OCI-LY7 (cell line): Measurements from ENCODE around the gene RASA4B. TPM values are rescaled to one million over a fixed set of nuclear protein-coding genes. Genes with fewer than 3 reads are reported as not detected.

Source experiments
- BruUV-seq: library from RNA; stranded (reverse); fragments of 400-500 nt; replicated peaks from 2 replicates; lab custom pipeline; 2021; lab: Mats Ljungman, UMichigan
- CTCF ChIA-PET: fragments of 300-600 bp; sonication (Branson Sonifier 250); formaldehyde crosslinking; loops from one replicate; lab custom pipeline; 2022; ENCODE audit warnings: antibody characterized with exemption; ENCODE audit not compliant: unreplicated experiment; lab: Charles Lee
- POLR2A ChIA-PET: fragments of 300-600 bp; sonication (Branson Sonifier 250); formaldehyde crosslinking; loops from one replicate; lab custom pipeline; 2022; ENCODE audit warnings: antibody characterized with exemption; lab: Charles Lee
- DNase-seq: peaks from one replicate; pipeline ENCODE4 v3.0.0-alpha.2; 2015; ENCODE audit warnings: low spot score
- H2AFZ ChIP-seq: fragments of 200-600 bp; sonication (generic), shearing (Covaris generic); 2 replicates; pipeline ENCODE4 v1.6.1; 2014; ENCODE audit warnings: mild to moderate bottlenecking, antibody characterized with exemption, low read length, moderate library complexity
- H3K27ac ChIP-seq: fragments of 200-600 bp; sonication (generic); 2 replicates; pipeline ENCODE4 v1.5.1; 2014; ENCODE audit warnings: mixed run types, low read depth, mild to moderate bottlenecking, moderate library complexity, low read length, inconsistent platforms; ENCODE audit not compliant: poor library complexity, severe bottlenecking
- H3K36me3 ChIP-seq: fragments of 200-600 bp; sonication (generic); 2 replicates; pipeline ENCODE4 v1.6.1; 2014; ENCODE audit warnings: mild to moderate bottlenecking, antibody characterized with exemption, low read length, moderate library complexity, mixed read lengths; ENCODE audit not compliant: insufficient read depth
- H3K4me1 ChIP-seq: fragments of 200-600 bp; sonication (generic); 2 replicates; pipeline ENCODE4 v1.5.1; 2014; ENCODE audit warnings: mild to moderate bottlenecking, low read length; ENCODE audit not compliant: insufficient read depth, poor library complexity, severe bottlenecking
- H3K4me2 ChIP-seq: fragments of 200-600 bp; sonication (generic); 2 replicates; pipeline ENCODE4 v1.6.1; 2014; ENCODE audit warnings: mild to moderate bottlenecking, low read length
- H3K4me3 ChIP-seq: fragments of 200-600 bp; sonication (generic); 2 replicates; pipeline ENCODE4 v1.5.1; 2014; ENCODE audit warnings: mild to moderate bottlenecking, low read depth, low read length; ENCODE audit not compliant: poor library complexity, severe bottlenecking
- H3K79me2 ChIP-seq: fragments of 200-600 bp; sonication (generic); 2 replicates; pipeline ENCODE4 v1.6.1; 2016; ENCODE audit warnings: low read depth, mild to moderate bottlenecking, low read length, moderate library complexity, mixed read lengths; ENCODE audit not compliant: insufficient read depth
- H3K9me2 ChIP-seq: fragments of 200-600 bp; sonication (generic); 2 replicates; pipeline ENCODE4 v1.6.1; 2016; ENCODE audit warnings: mild to moderate bottlenecking, low read length, mixed read lengths; ENCODE audit not compliant: insufficient read depth
- H3K9me3 ChIP-seq: fragments of 200-600 bp; sonication (generic); 2 replicates; pipeline ENCODE4 v1.6.1; 2014; ENCODE audit warnings: mild to moderate bottlenecking, mixed run types, low read length, mixed read lengths
- H4K20me1 ChIP-seq: fragments of 200-600 bp; sonication (generic); 2 replicates; pipeline ENCODE4 v1.6.1; 2014; ENCODE audit warnings: mild to moderate bottlenecking, antibody characterized with exemption, low read length, moderate library complexity, mixed read lengths; ENCODE audit not compliant: insufficient read depth
- EZH2phosphoT487 ChIP-seq: fragments of 200-600 bp; sonication (generic); IDR thresholded peaks from 2 replicates; pipeline ENCODE4 v1.6.1; 2018; ENCODE audit warnings: low read depth, borderline replicate concordance, mild to moderate bottlenecking, mixed run types, antibody characterized with exemption, low read length, moderate library complexity, mixed read lengths
- intact Hi-C: fragments of 100-400 bp; cut with micrococcal nuclease; formaldehyde crosslinking; loops from one replicate; pipeline ENCODE4 v1.10.0; 2022; ENCODE audit not compliant: unreplicated experiment
- total RNA-seq, 2 experiments: library from RNA; depleted of rRNA in 1 of 2; stranded (reverse); fragments of >200 nt in 1 of 2; shearing (Covaris generic) in 1 of 2; gene quantifications; 2 replicates each; pipeline ENCODE4 v1.2.3, GENCODE V29; 2014 to 2022
- TF ChIP-seq, protein P1 (sequence below): fragments of 200-600 bp; sonication (generic); conservative IDR thresholded peaks from 2 replicates; pipeline ENCODE4 v1.5.1; 2014; ENCODE audit warnings: mild to moderate bottlenecking, antibody characterized with exemption, low read length, moderate library complexity, mixed read lengths

The RASA4B gene
- total RNA-seq, 2 experiments from 2014 or later: 7.2 to 12.8 TPM

DNA sequence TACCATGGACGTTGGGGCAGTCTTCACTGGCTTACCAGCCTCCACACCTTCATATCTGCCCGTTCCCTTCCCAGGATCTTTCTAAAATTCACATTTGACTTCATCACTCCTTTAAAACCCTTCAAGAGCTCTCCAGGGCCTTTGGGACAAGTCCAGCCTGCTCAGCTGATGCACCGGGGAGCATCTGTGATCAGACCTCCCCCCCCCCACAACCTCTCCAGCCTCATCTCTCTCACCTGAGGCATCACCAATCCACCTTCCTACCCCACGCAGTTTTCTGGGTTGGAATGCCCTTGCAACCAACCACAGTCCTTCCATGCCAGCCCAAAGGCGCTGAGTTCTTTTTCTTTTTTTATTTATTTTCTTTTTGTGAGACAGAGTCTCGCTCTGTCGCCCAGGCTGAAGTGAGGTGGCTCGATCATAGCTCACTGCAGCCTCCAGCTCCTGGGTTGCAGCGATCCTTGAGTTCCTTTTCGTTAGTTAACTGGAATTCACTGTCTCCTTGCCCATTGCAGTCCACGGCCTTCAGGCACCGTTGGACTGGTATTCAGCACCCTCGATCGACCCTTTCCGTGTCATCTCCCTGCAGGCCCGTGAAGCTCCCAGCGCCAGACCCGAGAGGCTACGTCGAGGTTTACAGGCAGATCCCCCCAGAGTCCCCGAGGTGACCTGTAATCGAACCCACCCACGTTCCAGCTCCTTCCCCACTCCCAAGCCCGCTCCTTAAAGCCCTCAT is 53.6 kb downstream of the RASA4B start:
- CTCF ChIA-PET: interaction anchor here (0.6 to 0.7 kb wide), 2 partner anchors 144 to 160 kb away, joined by 3 to 5 read pairs; no protein-coding TSS in a partner anchor
- DNase-seq: no peak
- POLR2A ChIA-PET: interaction anchor here (0.5 to 1.6 kb wide), 6 partner anchors 9 to 62 kb away, joined by 3 to 4 read pairs (median 4); no protein-coding TSS in a partner anchor

DNA sequence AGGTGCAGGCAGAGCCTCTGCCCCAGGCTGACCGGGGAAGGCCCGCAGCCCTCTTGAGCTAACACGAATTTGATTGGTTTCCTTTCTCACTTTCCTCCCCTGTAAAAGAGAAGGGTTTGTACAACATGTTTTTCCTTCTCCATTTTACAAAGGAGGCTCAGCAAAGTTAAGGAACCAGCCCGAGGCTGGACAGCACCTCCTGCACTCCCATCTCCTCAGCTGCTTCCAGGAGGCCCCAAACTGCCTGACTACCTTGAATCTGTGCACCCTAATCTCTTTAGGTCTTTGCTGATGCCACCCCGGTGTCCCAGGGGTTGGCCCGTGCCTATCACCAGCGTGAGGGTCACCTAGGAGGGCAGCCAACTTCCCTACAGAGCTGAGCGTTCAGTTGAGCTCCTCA is 57.1 kb downstream of the RASA4B start:
- Histone ChIP-seq H4K20me1 (no peaks in the 10 kb centered on the region), H3K79me2 (peaks cover 13% of the 10 kb centered on the region; the same call in 1 of the 2 replicates), H3K27ac (no peak overlapping the region), H2AFZ (no peak overlapping the region), H3K9me3 (no peaks in the 10 kb centered on the region), H3K9me2 (no peaks in the 10 kb centered on the region), H3K4me1 (peaks cover 7% of the 10 kb centered on the region), H3K4me3 (no peak overlapping the region), H3K4me2 (no peak overlapping the region), H3K36me3 (peaks cover 39% of the 10 kb centered on the region)
- intact Hi-C loops: no loop called here
- POLR2A ChIA-PET: interaction anchor here (1.0 kb wide), 1 partner anchor 11 kb away, joined by 4 read pairs; no protein-coding TSS in a partner anchor
- no TSS peak for BruUV-seq
- CTCF ChIA-PET: interaction anchor here (0.5 to 0.6 kb wide), 2 partner anchors 14 to 43 kb away, joined by 4 read pairs; no protein-coding TSS in a partner anchor
- TF ChIP-seq EZH2phosphoT487: no peak
- TF ChIP-seq, protein P1, sequence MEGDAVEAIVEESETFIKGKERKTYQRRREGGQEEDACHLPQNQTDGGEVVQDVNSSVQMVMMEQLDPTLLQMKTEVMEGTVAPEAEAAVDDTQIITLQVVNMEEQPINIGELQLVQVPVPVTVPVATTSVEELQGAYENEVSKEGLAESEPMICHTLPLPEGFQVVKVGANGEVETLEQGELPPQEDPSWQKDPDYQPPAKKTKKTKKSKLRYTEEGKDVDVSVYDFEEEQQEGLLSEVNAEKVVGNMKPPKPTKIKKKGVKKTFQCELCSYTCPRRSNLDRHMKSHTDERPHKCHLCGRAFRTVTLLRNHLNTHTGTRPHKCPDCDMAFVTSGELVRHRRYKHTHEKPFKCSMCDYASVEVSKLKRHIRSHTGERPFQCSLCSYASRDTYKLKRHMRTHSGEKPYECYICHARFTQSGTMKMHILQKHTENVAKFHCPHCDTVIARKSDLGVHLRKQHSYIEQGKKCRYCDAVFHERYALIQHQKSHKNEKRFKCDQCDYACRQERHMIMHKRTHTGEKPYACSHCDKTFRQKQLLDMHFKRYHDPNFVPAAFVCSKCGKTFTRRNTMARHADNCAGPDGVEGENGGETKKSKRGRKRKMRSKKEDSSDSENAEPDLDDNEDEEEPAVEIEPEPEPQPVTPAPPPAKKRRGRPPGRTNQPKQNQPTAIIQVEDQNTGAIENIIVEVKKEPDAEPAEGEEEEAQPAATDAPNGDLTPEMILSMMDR: no peak
- no peak for DNase-seq

More for the DNA sequence above, 53.6 kb downstream of the RASA4B start:
- Histone ChIP-seq H3K36me3 (peaks cover 21% of the 10 kb centered on the region), H3K9me2 (no peaks in the 10 kb centered on the region), H3K4me3 (peak overlapping the region; percentile 97), H3K79me2 (peaks cover 17% of the 10 kb centered on the region; the same call in 1 of the 2 replicates), H3K4me2 (peak overlapping the region; percentile 96), H2AFZ (peak overlapping the region; percentile 93), H3K9me3 (no peaks in the 10 kb centered on the region), H3K27ac (peak overlapping the region; percentile 14), H3K4me1 (peaks cover 20% of the 10 kb centered on the region), H4K20me1 (no peaks in the 10 kb centered on the region)
- intact Hi-C loops: loop anchor here (2.0 kb wide), 1 partner anchor 59 kb away; no protein-coding TSS in a partner anchor
- no TSS peak for BruUV-seq
- TF ChIP-seq, protein P1: no peak
- no peak for TF ChIP-seq EZH2phosphoT487
